Measurements from ENCODE around the gene ETV2. TPM values are rescaled to one million over a fixed set of nuclear protein-coding genes. Genes with fewer than 3 reads are reported as not detected.
"Not testable (repeated sequence)": the region's sequence is repeated elsewhere in the genome, so short reads cannot be mapped to it uniquely, and the experiment has no call there.

Gene ETV2
- polyA plus RNA-seq, 2 donors = 3.4 to 5.6 TPM

- no peak overlapping the region for H3K4me3 ChIP-seq (ENCODE audit: low read depth in 1 of 2, low read length in 2 of 2)
- WGBS, 2 donors = 65 to 73% methylated on average over 6 of the region's 6 CpGs
- peaks cover 3 to 4% of the 10 kb centered on the region in 2 donors for H3K4me1 ChIP-seq (ENCODE audit: control insufficient read depth in 2 of 2, insufficient read depth in 2 of 2, low read length in 1 of 2)
- peaks cover 0 to 5% of the 10 kb centered on the region in 2 donors for H3K36me3 ChIP-seq (ENCODE audit: control insufficient read depth in 2 of 2, insufficient read depth in 2 of 2, low read length in 1 of 2)
- no peaks in the 10 kb centered on the region for H3K9me3 ChIP-seq (ENCODE audit: control insufficient read depth in 2 of 2, insufficient read depth in 1 of 2, low read depth in 1 of 2, low read length in 1 of 2)
- no peak overlapping the region for H3K27ac ChIP-seq (ENCODE audit: low read depth in 2 of 2, low read length in 1 of 2)
- no peaks in the 10 kb centered on the region for H3K27me3 ChIP-seq (ENCODE audit: control insufficient read depth in 1 of 2, insufficient read depth in 2 of 2, low read length in 2 of 2)
These were observed 28.0 kb downstream of the ETV2 start for GRCh38 chr19:35669566-35669965.

GRCh38 chr19:35669974-35670373 is 28.4 kb downstream of the ETV2 start:
- peaks cover 0 to 5% of the 10 kb centered on the region in 2 donors for H3K36me3 ChIP-seq (ENCODE audit: control insufficient read depth in 2 of 2, insufficient read depth in 2 of 2, low read length in 1 of 2)
- H3K4me3 ChIP-seq (ENCODE audit: low read depth in 1 of 2, low read length in 2 of 2) = no peak overlapping the region
- H3K27me3 ChIP-seq (ENCODE audit: control insufficient read depth in 1 of 2, insufficient read depth in 2 of 2, low read length in 2 of 2) = no peaks in the 10 kb centered on the region
- H3K27ac ChIP-seq (ENCODE audit: low read depth in 2 of 2, low read length in 1 of 2) = no peak overlapping the region
- peaks cover 3 to 4% of the 10 kb centered on the region in 2 donors for H3K4me1 ChIP-seq (ENCODE audit: control insufficient read depth in 2 of 2, insufficient read depth in 2 of 2, low read length in 1 of 2)
- H3K9me3 ChIP-seq (ENCODE audit: control insufficient read depth in 2 of 2, insufficient read depth in 1 of 2, low read depth in 1 of 2, low read length in 1 of 2) = no peaks in the 10 kb centered on the region
- WGBS, 2 donors = 50 to 65% methylated on average over 4 of the region's 4 CpGs

GRCh38 chr19:35670686-35671085 is 29.1 kb downstream of the ETV2 start:
- WGBS, 2 donors = 70 to 83% methylated on average over 1 of the region's 1 CpG

GRCh38 chr19:35671818-35672217 is 30.3 kb downstream of the ETV2 start:
- Histone ChIP-seq H3K27ac (ENCODE audit: low read depth in 2 of 2, low read length in 1 of 2) (no peak overlapping the region), H3K36me3 (ENCODE audit: control insufficient read depth in 2 of 2, insufficient read depth in 2 of 2, low read length in 1 of 2) (no peaks in the 10 kb centered on the region), H3K27me3 (ENCODE audit: control insufficient read depth in 1 of 2, insufficient read depth in 2 of 2, low read length in 2 of 2) (no peaks in the 10 kb centered on the region), H3K9me3 (ENCODE audit: control insufficient read depth in 2 of 2, insufficient read depth in 1 of 2, low read depth in 1 of 2, low read length in 1 of 2) (no peaks in the 10 kb centered on the region), H3K4me3 (ENCODE audit: low read depth in 1 of 2, low read length in 2 of 2) (no peak overlapping the region), H3K4me1 (ENCODE audit: control insufficient read depth in 2 of 2, insufficient read depth in 2 of 2, low read length in 1 of 2) (peaks cover 3 to 4% of the 10 kb centered on the region in 2 donors)
- 27 to 39% methylated on average over 3 of the region's 3 CpGs for WGBS, 2 donors

More at GRCh38 chr19:35670686-35671085, 29.1 kb downstream of the ETV2 start:
- no peaks in the 10 kb centered on the region for H3K27me3 ChIP-seq (ENCODE audit: control insufficient read depth in 1 of 2, insufficient read depth in 2 of 2, low read length in 2 of 2)
- H3K4me1 ChIP-seq (ENCODE audit: control insufficient read depth in 2 of 2, insufficient read depth in 2 of 2, low read length in 1 of 2) = peaks cover 3 to 4% of the 10 kb centered on the region in 2 donors
- H3K9me3 ChIP-seq (ENCODE audit: control insufficient read depth in 2 of 2, insufficient read depth in 1 of 2, low read depth in 1 of 2, low read length in 1 of 2) = no peaks in the 10 kb centered on the region
- H3K27ac ChIP-seq (ENCODE audit: low read depth in 2 of 2, low read length in 1 of 2) = no peak overlapping the region
- no peaks in the 10 kb centered on the region for H3K36me3 ChIP-seq (ENCODE audit: control insufficient read depth in 2 of 2, insufficient read depth in 2 of 2, low read length in 1 of 2)
- no peak overlapping the region for H3K4me3 ChIP-seq (ENCODE audit: low read depth in 1 of 2, low read length in 2 of 2)

GRCh38 chr19:35673121-35673804 is 31.7 kb downstream of the ETV2 start:
- no peak overlapping the region for H3K27ac ChIP-seq (ENCODE audit: low read depth in 2 of 2, low read length in 1 of 2)
- H3K9me3 ChIP-seq (ENCODE audit: control insufficient read depth in 2 of 2, insufficient read depth in 1 of 2, low read depth in 1 of 2, low read length in 1 of 2) = no peaks in the 10 kb centered on the region
- no peaks in the 10 kb centered on the region for H3K27me3 ChIP-seq (ENCODE audit: control insufficient read depth in 1 of 2, insufficient read depth in 2 of 2, low read length in 2 of 2)
- peak overlapping the region; percentile 7 to 21 for H3K4me3 ChIP-seq (ENCODE audit: low read depth in 1 of 2, low read length in 2 of 2)
- 5% methylated on average over 39 of the region's 39 CpGs for WGBS, 2 donors
- H3K4me1 ChIP-seq (ENCODE audit: control insufficient read depth in 2 of 2, insufficient read depth in 2 of 2, low read length in 1 of 2) = peaks cover 3 to 4% of the 10 kb centered on the region in 2 donors
- H3K36me3 ChIP-seq (ENCODE audit: control insufficient read depth in 2 of 2, insufficient read depth in 2 of 2, low read length in 1 of 2) = no peaks in the 10 kb centered on the region

GRCh38 chr19:35675589-35676140 is 34.1 kb downstream of the ETV2 start:
- Histone ChIP-seq H3K4me3 (ENCODE audit: low read depth in 1 of 2, low read length in 2 of 2) (no peak overlapping the region), H3K9me3 (ENCODE audit: control insufficient read depth in 2 of 2, insufficient read depth in 1 of 2, low read depth in 1 of 2, low read length in 1 of 2) (no peaks in the 10 kb centered on the region), H3K4me1 (ENCODE audit: control insufficient read depth in 2 of 2, insufficient read depth in 2 of 2, low read length in 1 of 2) (peaks cover 3 to 4% of the 10 kb centered on the region in 2 donors), H3K27me3 (ENCODE audit: control insufficient read depth in 1 of 2, insufficient read depth in 2 of 2, low read length in 2 of 2) (no peaks in the 10 kb centered on the region), H3K27ac (ENCODE audit: low read depth in 2 of 2, low read length in 1 of 2) (no peak overlapping the region), H3K36me3 (ENCODE audit: control insufficient read depth in 2 of 2, insufficient read depth in 2 of 2, low read length in 1 of 2) (no peaks in the 10 kb centered on the region)
- WGBS, 2 donors = 76 to 77% methylated on average over 15 of the region's 15 CpGs

- no peak overlapping the region for H3K4me3 ChIP-seq (ENCODE audit: low read depth in 1 of 2, low read length in 2 of 2)
- H3K9me3 ChIP-seq (ENCODE audit: control insufficient read depth in 2 of 2, insufficient read depth in 1 of 2, low read depth in 1 of 2, low read length in 1 of 2) = no peaks in the 10 kb centered on the region
- H3K4me1 ChIP-seq (ENCODE audit: control insufficient read depth in 2 of 2, insufficient read depth in 2 of 2, low read length in 1 of 2) = no peaks in the 10 kb centered on the region
- no peaks in the 10 kb centered on the region for H3K27me3 ChIP-seq (ENCODE audit: control insufficient read depth in 1 of 2, insufficient read depth in 2 of 2, low read length in 2 of 2)
- H3K27ac ChIP-seq (ENCODE audit: low read depth in 2 of 2, low read length in 1 of 2) = no peak overlapping the region
- 69 to 75% methylated on average over 4 of the region's 4 CpGs for WGBS, 2 donors
- no peaks in the 10 kb centered on the region for H3K36me3 ChIP-seq (ENCODE audit: control insufficient read depth in 2 of 2, insufficient read depth in 2 of 2, low read length in 1 of 2)
These were observed 48.3 kb downstream of the ETV2 start for GRCh38 chr19:35689836-35690235.

GRCh38 chr19:35691106-35691505 is 49.6 kb downstream of the ETV2 start:
- not testable (repeated sequence) for H3K9me3 ChIP-seq (ENCODE audit: control insufficient read depth in 2 of 2, insufficient read depth in 1 of 2, low read depth in 1 of 2, low read length in 1 of 2); H3K27me3 ChIP-seq (ENCODE audit: control insufficient read depth in 1 of 2, insufficient read depth in 2 of 2, low read length in 2 of 2); H3K27ac ChIP-seq (ENCODE audit: low read depth in 2 of 2, low read length in 1 of 2); H3K36me3 ChIP-seq (ENCODE audit: control insufficient read depth in 2 of 2, insufficient read depth in 2 of 2, low read length in 1 of 2); H3K4me1 ChIP-seq (ENCODE audit: control insufficient read depth in 2 of 2, insufficient read depth in 2 of 2, low read length in 1 of 2); H3K4me3 ChIP-seq (ENCODE audit: low read depth in 1 of 2, low read length in 2 of 2)
- 95 to 97% methylated on average over 21 to 37 of the region's 37 CpGs for WGBS, 2 donors

GRCh38 chr19:35692010-35692409 is 50.5 kb downstream of the ETV2 start:
- Histone ChIP-seq H3K36me3 (ENCODE audit: control insufficient read depth in 2 of 2, insufficient read depth in 2 of 2, low read length in 1 of 2) (no peaks in the 10 kb centered on the region), H3K9me3 (ENCODE audit: control insufficient read depth in 2 of 2, insufficient read depth in 1 of 2, low read depth in 1 of 2, low read length in 1 of 2) (no peaks in the 10 kb centered on the region), H3K4me3 (ENCODE audit: low read depth in 1 of 2, low read length in 2 of 2) (no peak overlapping the region), H3K27ac (ENCODE audit: low read depth in 2 of 2, low read length in 1 of 2) (no peak overlapping the region), H3K4me1 (ENCODE audit: control insufficient read depth in 2 of 2, insufficient read depth in 2 of 2, low read length in 1 of 2) (no peaks in the 10 kb centered on the region), H3K27me3 (ENCODE audit: control insufficient read depth in 1 of 2, insufficient read depth in 2 of 2, low read length in 2 of 2) (no peaks in the 10 kb centered on the region)
- WGBS, 2 donors = 54 to 55% methylated on average over 11 of the region's 11 CpGs

GRCh38 chr19:35693422-35693821 is 51.9 kb downstream of the ETV2 start:
- no peaks in the 10 kb centered on the region for H3K36me3 ChIP-seq (ENCODE audit: control insufficient read depth in 2 of 2, insufficient read depth in 2 of 2, low read length in 1 of 2)
- H3K9me3 ChIP-seq (ENCODE audit: control insufficient read depth in 2 of 2, insufficient read depth in 1 of 2, low read depth in 1 of 2, low read length in 1 of 2) = no peaks in the 10 kb centered on the region
- H3K27ac ChIP-seq (ENCODE audit: low read depth in 2 of 2, low read length in 1 of 2) = no peak overlapping the region
- H3K4me3 ChIP-seq (ENCODE audit: low read depth in 1 of 2, low read length in 2 of 2) = no peak overlapping the region
- no peaks in the 10 kb centered on the region for H3K4me1 ChIP-seq (ENCODE audit: control insufficient read depth in 2 of 2, insufficient read depth in 2 of 2, low read length in 1 of 2)
- 12% methylated on average over 8 of the region's 8 CpGs for WGBS, 2 donors
- no peaks in the 10 kb centered on the region for H3K27me3 ChIP-seq (ENCODE audit: control insufficient read depth in 1 of 2, insufficient read depth in 2 of 2, low read length in 2 of 2)
